ENCODE measurements around the gene SLC43A2. TPM values are rescaled to one million over a fixed set of nuclear protein-coding genes. Genes with fewer than 3 reads are reported as not detected.

Gene SLC43A2
- total and polyA plus RNA-seq, 10 of the 15 experiments (the other 5 are each of a cell fraction or from before 2014, with no cell fraction given): 0.03 to 14.0 (median 5.3) TPM

GRCh38 chr17:1620486-1620885 is 8.1 kb downstream of the SLC43A2 start (continued):
- TF ChIP-seq BCLAF1 (IDR thresholded peaks at IDR 0.05): no peak
- TF ChIP-seq FOXK2 (IDR thresholded peaks at IDR 0.05): no peak
- TF ChIP-seq NFYB (IDR thresholded peaks at IDR 0.05; ENCODE audit: insufficient read depth, low read depth, low read length): no peak
- TF ChIP-seq PRDM15 (CRISPR knock-in tag; IDR thresholded peaks at IDR 0.05): no peak
- TF ChIP-seq ATF3 (IDR thresholded peaks at IDR 0.05; ENCODE audit: borderline replicate concordance, extremely low read depth, low read depth, low read length): no peak
- no peak for TF ChIP-seq FOXM1 (IDR thresholded peaks at IDR 0.05; ENCODE audit: low read depth, low read length)
- TF ChIP-seq WRNIP1 (IDR thresholded peaks at IDR 0.05; ENCODE audit: borderline replicate concordance, low read depth, low read length): no peak
- TF ChIP-seq NR2C2 (IDR thresholded peaks at IDR 0.05; ENCODE audit: borderline replicate concordance, control insufficient read depth, insufficient read length, low read depth): no peak
- TF ChIP-seq ETV6 (conservative IDR thresholded peaks at IDR 0.05 in 1 of 2, IDR thresholded peaks at IDR 0.05 in 1 of 2; ENCODE audit: borderline replicate concordance in 1 of 2, low read depth in 1 of 2): no peak

All from GM12878 (cell line).